ENCODE results near the gene MS4A13. TPM values are rescaled to one million over a fixed set of nuclear protein-coding genes. Genes with fewer than 3 reads are reported as not detected.

MS4A13 gene
- total and polyA plus RNA-seq, 2 experiments from 2014 or later: not detected

DNA sequence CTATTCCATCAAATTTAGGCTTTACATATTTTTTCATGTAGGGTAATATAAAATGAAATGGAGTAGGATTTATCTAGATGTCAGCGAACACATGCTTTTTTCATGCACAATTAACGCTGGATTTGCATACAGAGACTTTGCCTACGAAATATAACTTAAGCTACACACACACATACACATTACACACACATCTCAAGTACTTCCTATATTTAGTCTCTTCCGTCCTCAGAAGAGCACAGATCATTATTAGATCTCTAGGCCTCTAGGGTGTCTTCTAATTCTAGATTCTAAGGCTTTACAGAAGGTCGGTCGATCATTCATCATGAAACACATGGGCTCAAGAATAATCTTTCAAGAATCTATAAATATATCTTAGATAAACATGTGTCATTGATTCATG is 3.8 kb upstream of the MS4A13 start:
- Histone ChIP-seq H3K79me2 (ENCODE audit: insufficient read depth) (no peaks in the 10 kb centered on the region), H3K27ac (no peak overlapping the region), H3K4me2 (ENCODE audit: unreplicated experiment) (no peak overlapping the region), H3K4me1 (ENCODE audit: insufficient read depth) (no peaks in the 10 kb centered on the region), H3K27me3 (replicated peaks; ENCODE audit: insufficient read depth) (no peaks in the 10 kb centered on the region), H3K4me3 (no peak overlapping the region), H3F3A (ENCODE audit: insufficient read depth) (no peaks in the 10 kb centered on the region), H3K36me3 (ENCODE audit: low read depth) (no peaks in the 10 kb centered on the region), H4K20me1 (ENCODE audit: insufficient read depth) (no peaks in the 10 kb centered on the region), H3K9me2 (ENCODE audit: insufficient read depth) (no peaks in the 10 kb centered on the region), H3K9me3 (ENCODE audit: low read depth) (no peaks in the 10 kb centered on the region), H3K9ac (no peak overlapping the region), H2AFZ (no peak overlapping the region)
- in situ Hi-C loops (cut with MboI): no loop called here
- 16 to 23% methylated on average over 6 of the region's 6 CpGs for WGBS, 2 experiments (ENCODE audit: low coverage in 1 of 2, low lambda C conversion rate in 2 of 2, missing lambda C conversion rate in 2 of 2)
- TF ChIP-seq EZH2phosphoT487 (IDR thresholded peaks at IDR 0.05; ENCODE audit: insufficient read depth, low read depth): no peak
- no peak for TF ChIP-seq EZH2 (IDR thresholded peaks at IDR 0.05; ENCODE audit: insufficient read depth, poor library complexity, severe bottlenecking)
- DNase-seq: no peak

DNA sequence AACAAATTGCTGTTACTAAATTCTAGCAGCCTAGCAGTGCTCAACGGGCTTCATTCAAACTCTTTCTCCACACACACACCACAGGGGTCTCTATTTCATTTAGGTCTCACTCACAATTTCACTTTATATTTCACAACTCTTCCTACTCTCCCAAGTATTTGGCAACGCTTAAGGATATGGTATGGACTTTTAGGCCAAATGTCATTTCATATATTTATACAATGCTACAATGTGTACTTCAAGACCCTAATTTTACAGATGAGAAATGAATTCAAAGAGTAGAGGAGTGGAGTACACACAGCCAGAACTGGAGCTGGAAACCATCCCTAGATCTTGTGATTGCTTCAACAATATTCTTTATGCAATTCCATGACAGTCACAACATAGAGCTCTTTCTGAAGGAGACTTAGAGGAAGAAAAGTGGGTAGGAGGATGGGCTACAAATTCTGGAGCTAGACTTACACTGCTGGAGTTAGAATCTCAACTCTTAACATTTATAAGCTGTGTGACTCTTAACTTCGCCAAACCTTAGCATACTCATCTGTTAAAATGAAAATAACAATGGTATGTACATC is 2.5 kb upstream of the MS4A13 start:
- in situ Hi-C loops (cut with MboI): no loop called here
- 2 to 3% methylated on average over 3 of the region's 3 CpGs for WGBS, 2 experiments (ENCODE audit: low coverage in 1 of 2, low lambda C conversion rate in 2 of 2, missing lambda C conversion rate in 2 of 2)

DNA sequence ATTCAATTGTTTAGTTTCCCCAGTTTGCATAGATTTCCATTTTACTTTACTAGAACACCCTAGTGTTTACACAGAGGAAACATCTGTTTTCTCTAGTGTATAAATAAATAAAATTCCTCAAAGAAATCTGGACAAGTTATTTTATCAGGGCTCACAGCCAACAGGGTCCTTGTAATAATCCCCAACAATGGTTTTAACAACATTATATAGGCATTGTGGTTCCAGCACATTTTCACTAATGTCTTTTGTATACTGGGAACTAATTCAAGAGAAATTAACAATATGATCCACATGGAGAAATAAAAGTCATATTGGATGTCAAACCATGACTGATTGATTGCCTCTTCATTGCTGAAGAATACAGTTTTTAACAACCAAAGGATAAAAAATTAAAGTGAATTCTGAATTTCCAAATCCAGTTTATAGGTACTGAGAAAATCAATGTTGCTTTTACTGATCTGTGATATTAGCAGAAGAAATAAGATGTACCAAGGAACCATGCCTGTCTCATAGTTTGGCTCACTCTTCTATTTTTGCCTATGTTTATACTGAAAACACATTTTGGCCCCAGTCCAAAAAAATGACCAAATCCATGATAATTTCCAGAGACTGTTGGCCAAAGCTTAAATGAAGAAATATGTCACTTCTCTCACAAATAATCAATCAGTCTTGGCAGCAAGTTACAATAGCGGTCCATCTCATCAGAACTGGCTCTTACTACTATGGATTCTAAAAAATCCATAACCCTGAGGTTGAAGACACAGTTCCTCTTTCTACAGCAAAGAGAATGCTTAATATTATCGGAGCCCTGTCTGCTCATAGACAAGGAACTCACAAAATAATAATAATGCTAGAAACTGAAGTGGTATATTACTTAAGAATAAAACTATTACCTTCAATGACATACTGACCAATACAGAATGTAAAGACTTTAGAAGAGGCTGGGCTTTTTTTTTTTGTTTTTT is 1.4 kb upstream of the MS4A13 start:
- TF ChIP-seq EZH2 (IDR thresholded peaks at IDR 0.05; ENCODE audit: insufficient read depth, poor library complexity, severe bottlenecking) (no peak), EZH2phosphoT487 (IDR thresholded peaks at IDR 0.05; ENCODE audit: insufficient read depth, low read depth) (no peak)
- H3K4me2 ChIP-seq (ENCODE audit: unreplicated experiment): no peak overlapping the region
- DNase-seq: no peak
- WGBS, 2 experiments (ENCODE audit: low coverage in 1 of 2, low lambda C conversion rate in 2 of 2, missing lambda C conversion rate in 2 of 2): 13 to 15% methylated on average over 2 of the region's 2 CpGs
- no peak overlapping the region for H2AFZ ChIP-seq
- H3K9me3 ChIP-seq (ENCODE audit: low read depth): no peaks in the 10 kb centered on the region
- H4K20me1 ChIP-seq (ENCODE audit: insufficient read depth): no peaks in the 10 kb centered on the region
- H3K9ac ChIP-seq: no peak overlapping the region
- no peak overlapping the region for H3K27ac ChIP-seq
- no peaks in the 10 kb centered on the region for H3K9me2 ChIP-seq (ENCODE audit: insufficient read depth)
- no peaks in the 10 kb centered on the region for H3K36me3 ChIP-seq (ENCODE audit: low read depth)
- no peaks in the 10 kb centered on the region for H3F3A ChIP-seq (ENCODE audit: insufficient read depth)
- in situ Hi-C loops (cut with MboI): no loop called here
- no peaks in the 10 kb centered on the region for H3K4me1 ChIP-seq (ENCODE audit: insufficient read depth)
- no peaks in the 10 kb centered on the region for H3K27me3 ChIP-seq (replicated peaks; ENCODE audit: insufficient read depth)
- no peaks in the 10 kb centered on the region for H3K79me2 ChIP-seq (ENCODE audit: insufficient read depth)
- no peak overlapping the region for H3K4me3 ChIP-seq

More for the DNA sequence above, 2.5 kb upstream of the MS4A13 start:
- Histone ChIP-seq H3K36me3 (ENCODE audit: low read depth) (no peaks in the 10 kb centered on the region), H3F3A (ENCODE audit: insufficient read depth) (no peaks in the 10 kb centered on the region), H3K27me3 (replicated peaks; ENCODE audit: insufficient read depth) (no peaks in the 10 kb centered on the region), H3K4me2 (ENCODE audit: unreplicated experiment) (no peak overlapping the region), H3K4me1 (ENCODE audit: insufficient read depth) (no peaks in the 10 kb centered on the region), H2AFZ (no peak overlapping the region), H3K27ac (no peak overlapping the region), H3K9me2 (ENCODE audit: insufficient read depth) (no peaks in the 10 kb centered on the region), H3K9me3 (ENCODE audit: low read depth) (no peaks in the 10 kb centered on the region), H3K4me3 (no peak overlapping the region), H3K79me2 (ENCODE audit: insufficient read depth) (no peaks in the 10 kb centered on the region), H4K20me1 (ENCODE audit: insufficient read depth) (no peaks in the 10 kb centered on the region), H3K9ac (no peak overlapping the region)
- DNase-seq: no peak
- TF ChIP-seq EZH2 (IDR thresholded peaks at IDR 0.05; ENCODE audit: insufficient read depth, poor library complexity, severe bottlenecking) (no peak), EZH2phosphoT487 (IDR thresholded peaks at IDR 0.05; ENCODE audit: insufficient read depth, low read depth) (no peak)

- Histone ChIP-seq H3K36me3 (ENCODE audit: low read depth) (no peaks in the 10 kb centered on the region), H3K4me1 (ENCODE audit: insufficient read depth) (no peaks in the 10 kb centered on the region), H3K9me2 (ENCODE audit: insufficient read depth) (no peaks in the 10 kb centered on the region), H3K79me2 (ENCODE audit: insufficient read depth) (no peaks in the 10 kb centered on the region), H3K4me3 (no peak overlapping the region), H2AFZ (no peak overlapping the region), H3F3A (ENCODE audit: insufficient read depth) (no peaks in the 10 kb centered on the region), H3K27ac (no peak overlapping the region), H3K4me2 (ENCODE audit: unreplicated experiment) (no peak overlapping the region), H3K9me3 (ENCODE audit: low read depth) (no peaks in the 10 kb centered on the region), H3K27me3 (replicated peaks; ENCODE audit: insufficient read depth) (no peaks in the 10 kb centered on the region), H4K20me1 (ENCODE audit: insufficient read depth) (no peaks in the 10 kb centered on the region), H3K9ac (no peak overlapping the region)
- 0 to 2% methylated on average over 1 of the region's 1 CpG for WGBS, 2 experiments (ENCODE audit: low coverage in 1 of 2, low lambda C conversion rate in 2 of 2, missing lambda C conversion rate in 2 of 2)
- in situ Hi-C loops (cut with MboI): no loop called here
- no peak for DNase-seq
- TF ChIP-seq EZH2phosphoT487 (IDR thresholded peaks at IDR 0.05; ENCODE audit: insufficient read depth, low read depth): no peak
- TF ChIP-seq EZH2 (IDR thresholded peaks at IDR 0.05; ENCODE audit: insufficient read depth, poor library complexity, severe bottlenecking): no peak
Measured at GRCh38 chr11:60528465-60528864, 13.3 kb downstream of the MS4A13 start.

Data from GM23248 (cell line).